H1 (cell line): ENCODE data around the gene CLEC16A. TPM values are rescaled to one million over a fixed set of nuclear protein-coding genes. Genes with fewer than 3 reads are reported as not detected.

Experiments
- CTCF ChIA-PET: fragments of 300-600 bp; sonication (Branson Sonifier 250); formaldehyde crosslinking; loops from one replicate; lab custom pipeline; 2021; ENCODE audit not compliant: partially characterized antibody; lab: Charles Lee
- POLR2A ChIA-PET: fragments of 300-600 bp; sonication (Branson Sonifier 250); formaldehyde crosslinking; loops from one replicate; lab custom pipeline; 2021; ENCODE audit warnings: inconsistent platforms; ENCODE audit not compliant: partially characterized antibody; lab: Charles Lee
- DNase-seq, 2 experiments: peaks; one replicate each; pipeline versions ENCODE4 v3.0.0 to v3.0.0-alpha.2; 2010 to 2022; ENCODE audit warnings: low spot score in 2 of 2, low read depth in 1 of 2, mixed read lengths in 1 of 2
- FAIRE-seq: peaks from 2 replicates; lab custom pipeline; 2011; peaks lifted over from hg19 to GRCh38; lab: Jason Lieb, UNC
- H2AFZ ChIP-seq: 2 replicates; pipeline ENCODE4 v1.8.1; 2012; ENCODE audit warnings: low read length, inconsistent platforms
- H2AK5ac ChIP-seq: 2 replicates; pipeline ENCODE4 v1.6.1; 2013; ENCODE audit warnings: low read depth, low read length
- H2BK120ac ChIP-seq: replicated peaks from 2 replicates; pipeline ENCODE3; 2013; ENCODE audit warnings: low read depth, low read length, inconsistent platforms
- H2BK12ac ChIP-seq: 2 replicates; pipeline ENCODE4 v1.6.1; 2013; ENCODE audit warnings: low read depth, low read length
- H2BK15ac ChIP-seq: 2 replicates; pipeline ENCODE4 v1.6.1; 2013; ENCODE audit warnings: low read length
- H2BK20ac ChIP-seq: 2 replicates; pipeline ENCODE4 v1.6.1; 2013; ENCODE audit warnings: low read length
- H2BK5ac ChIP-seq: 2 replicates; pipeline ENCODE4 v1.6.1; 2013; ENCODE audit warnings: low read depth, low read length
- H3K14ac ChIP-seq: 2 replicates; pipeline ENCODE4 v1.6.1; 2013; ENCODE audit warnings: inconsistent platforms; ENCODE audit not compliant: insufficient read length
- H3K18ac ChIP-seq: 2 replicates; pipeline ENCODE4 v1.6.1; 2013; ENCODE audit warnings: low read length; ENCODE audit errors: extremely low read depth
- H3K23ac ChIP-seq: 2 replicates; pipeline ENCODE4 v1.6.1; 2013; ENCODE audit warnings: inconsistent platforms; ENCODE audit not compliant: insufficient read length
- H3K23me2 ChIP-seq: 2 replicates; pipeline ENCODE4 v1.6.1; 2013; ENCODE audit warnings: low read depth, low read length
- H3K27ac ChIP-seq: 2 replicates; pipeline ENCODE4 v1.6.1; 2011; ENCODE audit warnings: low read depth, low read length, inconsistent platforms
- H3K27me3 ChIP-seq, 4 experiments: replicated peaks in 1 of 4; 1 replicate in 1 of 4; 2 replicates in 3 of 4; pipeline versions ENCODE4 v1.6.1 to v1.8.1; 2011 to 2013; ENCODE audit warnings: low read length in 3 of 4, mild to moderate bottlenecking in 3 of 4, inconsistent platforms in 2 of 4, mixed read lengths in 2 of 4, moderate library complexity in 1 of 4; ENCODE audit not compliant: control insufficient read depth in 3 of 4, insufficient read depth in 3 of 4; ENCODE audit errors: extremely low read depth in 1 of 4
- H3K36me3 ChIP-seq, 4 experiments: 2 replicates each; pipeline versions ENCODE4 v1.6.1 to v1.8.1; 2011 to 2013; ENCODE audit warnings: mild to moderate bottlenecking in 4 of 4, low read length in 3 of 4, moderate library complexity in 2 of 4, control low read depth in 1 of 4, inconsistent platforms in 1 of 4; ENCODE audit not compliant: insufficient read depth in 4 of 4, control insufficient read depth in 2 of 4
- H3K4ac ChIP-seq: replicated peaks from 2 replicates; pipeline ENCODE3; 2013; ENCODE audit warnings: low read length, low read depth, mixed read lengths, inconsistent platforms; ENCODE audit not compliant: insufficient read length
- H3K4me1 ChIP-seq, 4 experiments: replicated peaks in 1 of 4; 1 replicate in 1 of 4; 2 replicates in 3 of 4; pipeline versions ENCODE4 v1.6.1 to v1.8.1; 2011 to 2013; ENCODE audit warnings: low read length in 3 of 4, inconsistent platforms in 2 of 4, mixed read lengths in 1 of 4; ENCODE audit not compliant: insufficient read depth in 4 of 4, control insufficient read depth in 3 of 4
- H3K4me2 ChIP-seq, 2 experiments: 2 replicates each; pipeline versions ENCODE4 v1.6.1 to v1.8.1; 2011 to 2013; ENCODE audit warnings: low read depth in 2 of 2, low read length in 2 of 2, control low read depth in 1 of 2, inconsistent platforms in 1 of 2, mild to moderate bottlenecking in 1 of 2; ENCODE audit not compliant: insufficient read depth in 1 of 2
- H3K4me3 ChIP-seq, 4 experiments: fragments of 200-600, 300-600 bp in 1 of 4; sonication (generic), shearing (Covaris generic), sonication (Bioruptor Twin) in 1 of 4; 2 replicates each; pipeline versions ENCODE4 v1.5.1 to v1.8.1; 2011 to 2016; ENCODE audit warnings: low read length in 4 of 4, low read depth in 3 of 4, control low read depth in 2 of 4, inconsistent platforms in 2 of 4, mild to moderate bottlenecking in 2 of 4, mixed read lengths in 1 of 4, moderate library complexity in 1 of 4; ENCODE audit not compliant: insufficient read depth in 2 of 4; ENCODE audit errors: extremely low read depth in 1 of 4
- H3K56ac ChIP-seq: replicated peaks from 2 replicates; pipeline ENCODE3; 2013; ENCODE audit warnings: low read depth, mild to moderate bottlenecking, mixed read lengths, low read length, inconsistent platforms; ENCODE audit not compliant: insufficient read length
- H3K79me1 ChIP-seq: 2 replicates; pipeline ENCODE4 v1.6.1; 2013; ENCODE audit warnings: low read depth, low read length, control low read depth
- H3K79me2 ChIP-seq, 2 experiments: 2 replicates each; pipeline versions ENCODE4 v1.6.1 to v1.8.1; 2012 to 2013; ENCODE audit warnings: low read length in 2 of 2, mild to moderate bottlenecking in 2 of 2, inconsistent platforms in 1 of 2; ENCODE audit not compliant: insufficient read depth in 2 of 2, control insufficient read depth in 1 of 2
- H3K9ac ChIP-seq, 4 experiments: replicated peaks in 1 of 4; 1 replicate in 1 of 4; 2 replicates in 3 of 4; pipeline versions ENCODE4 v1.6.1 to v1.8.1; 2011 to 2013; ENCODE audit warnings: low read depth in 3 of 4, low read length in 3 of 4, control low read depth in 2 of 4, mild to moderate bottlenecking in 2 of 4, moderate library complexity in 2 of 4, inconsistent platforms in 1 of 4; ENCODE audit errors: extremely low read depth in 1 of 4
- H3K9me3 ChIP-seq, 2 experiments: 2 replicates each; pipeline versions ENCODE4 v1.6.1 to v1.8.1; 2012 to 2013; ENCODE audit warnings: mild to moderate bottlenecking in 2 of 2, moderate library complexity in 2 of 2, control low read depth in 1 of 2, inconsistent platforms in 1 of 2, low read depth in 1 of 2, low read length in 1 of 2, mixed read lengths in 1 of 2; ENCODE audit not compliant: insufficient read depth in 2 of 2
- H4K20me1 ChIP-seq, 2 experiments: replicated peaks in 1 of 2; 2 replicates each; pipeline versions ENCODE3 to v1.8.1; 2011 to 2013; ENCODE audit warnings: inconsistent platforms in 2 of 2, low read length in 2 of 2, mild to moderate bottlenecking in 1 of 2; ENCODE audit not compliant: insufficient read depth in 2 of 2, control insufficient read depth in 1 of 2
- H4K5ac ChIP-seq: 2 replicates; pipeline ENCODE4 v1.6.1; 2013; ENCODE audit warnings: low read length, low read depth, mixed read lengths, inconsistent platforms; ENCODE audit not compliant: insufficient read length
- H4K8ac ChIP-seq: 2 replicates; pipeline ENCODE4 v1.8.0; 2013; ENCODE audit warnings: mild to moderate bottlenecking, moderate library complexity, low read length, inconsistent platforms; ENCODE audit not compliant: insufficient read depth; ENCODE audit errors: extremely low read depth
- H4K91ac ChIP-seq: replicated peaks from 2 replicates; pipeline ENCODE3; 2013; ENCODE audit warnings: low read length, mixed read lengths, inconsistent platforms; ENCODE audit not compliant: insufficient read length
- CBX8 ChIP-seq: fragments of 300-800, 300-1000 bp; sonication (generic); IDR thresholded peaks from 2 replicates; pipeline ENCODE4 v1.7.1; 2016; ENCODE audit warnings: low read depth, low read length, borderline replicate concordance
- E2F6 ChIP-seq: IDR thresholded peaks from 2 replicates; pipeline ENCODE4 v1.6.1; 2012; ENCODE audit warnings: inconsistent platforms
- WGBS, 2 experiments: shearing (Covaris generic) in 1 of 2; methylation state at CpG; one replicate each; pipeline versions ENCODE4 v1.1.6 to v1.1.7; 2013 to 2015; ENCODE audit warnings: low lambda C conversion rate in 2 of 2, mixed read lengths in 2 of 2, inconsistent platforms in 1 of 2, low coverage in 1 of 2, missing lambda C conversion rate in 1 of 2; ENCODE audit not compliant: insufficient replicate concordance in 2 of 2, insufficient coverage in 1 of 2, insufficient read length in 1 of 2; ENCODE audit errors: extremely low coverage in 1 of 2, missing lambda C conversion rate in 1 of 2; 5-methylcytosine and 5-hydroxymethylcytosine counted together
- polyA plus RNA-seq, 7 experiments: library from polyadenylated mRNA; depleted of rRNA in 3 of 7; stranded (reverse) in 5 of 7; unstranded in 2 of 7; fragments of >200 nt in 5 of 7; fragments of 200-250 nt in 2 of 7; gene quantifications; 1 replicate in 5 of 7; 2 replicates in 1 of 7; 4 replicates in 1 of 7; pipeline versions ENCODE4 v1.2.1 to v1.2.3, GENCODE V29; 2011 to 2013; ENCODE audit warnings: missing spikeins in 2 of 7, mixed read lengths in 2 of 7
- total RNA-seq: library from RNA; stranded (reverse); fragmentation: NEBNext Ultra II Directional; extraction: Animal tissue kit (Norgen Biotek cat#: 25700); gene quantifications from 2 replicates; pipeline ENCODE4 v1.2.1, GENCODE V29; 2021

The CLEC16A gene
- total and polyA plus RNA-seq, 2 of the 8 experiments (the other 6 are each of a cell fraction or from before 2014, with no cell fraction given): 7.6 to 19.3 TPM

- Histone ChIP-seq H3K4me3 (no peak overlapping the region), H3K4me1 (peaks cover 0 to 6% (median 0%) of the 10 kb centered on the region in 4 experiments; a peak in 3 of 7 replicates), H3K27ac (no peak overlapping the region), H3K9me3 (no peaks in the 10 kb centered on the region), H2BK15ac (no peak overlapping the region), H3K56ac (no peak overlapping the region), H3K23me2 (no peaks in the 10 kb centered on the region; the same call in 1 of the 2 replicates), H3K9ac (no peak overlapping the region), H3K79me2 (no peaks in the 10 kb centered on the region), H2BK5ac (no peak overlapping the region), H4K5ac (no peak overlapping the region), H3K23ac (no peak overlapping the region), H4K8ac (no peak overlapping the region), H3K4ac (no peak overlapping the region), H3K79me1 (no peaks in the 10 kb centered on the region), H2AFZ (no peak overlapping the region), H4K20me1 (peaks cover 0 to 2% of the 10 kb centered on the region in 2 experiments), H2BK20ac (no peak overlapping the region), H3K18ac (no peak overlapping the region), H3K14ac (no peak overlapping the region), H3K36me3 (no peaks in the 10 kb centered on the region), H2AK5ac (no peak overlapping the region), H3K27me3 (no peaks in the 10 kb centered on the region), H2BK120ac (no peak overlapping the region), H2BK12ac (no peak overlapping the region), H3K4me2 (no peak overlapping the region), H4K91ac (no peak overlapping the region)
- TF ChIP-seq E2F6 (no peak), CBX8 (no peak)
- DNase-seq (no peak), FAIRE-seq (no peak)
- WGBS, 2 experiments: 85% methylated on average over 9 of the region's 9 CpGs; no CpG with 5 or more reads in 1 of the 2 experiments
- ChIA-PET CTCF (interaction anchor here (0.7 to 1.2 kb wide), 4 partner anchors 11 to 260 kb away, joined by 3 to 4 read pairs (median 3); no protein-coding TSS in a partner anchor), POLR2A (interaction anchor here (1.5 kb wide), 1 partner anchor 17 kb away, joined by 3 read pairs; no protein-coding TSS in a partner anchor)
These were observed 167.7 kb downstream of the CLEC16A start for GRCh38 chr16:11111856-11112634.
